Endodermal cell (in vitro differentiated cells): ENCODE results near the gene LGALS7. TPM values are rescaled to one million over a fixed set of nuclear protein-coding genes. Genes with fewer than 3 reads are reported as not detected.

Experiments
- DNase-seq: peaks from one replicate; pipeline ENCODE4 v3.0.0-alpha.2; 2017
- H3K27ac ChIP-seq: 2 replicates; pipeline ENCODE4 v1.5.1; 2013; ENCODE audit warnings: mild to moderate bottlenecking, low read depth, low read length, moderate library complexity
- H3K27me3 ChIP-seq: 2 replicates; pipeline ENCODE4 v1.6.1; 2013; ENCODE audit warnings: mild to moderate bottlenecking, low read length, moderate library complexity; ENCODE audit not compliant: insufficient read depth, control insufficient read depth, poor library complexity, severe bottlenecking
- H3K36me3 ChIP-seq: 2 replicates; pipeline ENCODE4 v1.7.0; 2013; ENCODE audit warnings: mild to moderate bottlenecking, low read length, moderate library complexity; ENCODE audit not compliant: control insufficient read depth, insufficient read depth
- H3K4me1 ChIP-seq: one replicate; pipeline ENCODE4 v1.7.0; 2013; ENCODE audit warnings: low read length; ENCODE audit not compliant: control insufficient read depth, insufficient read depth
- H3K4me3 ChIP-seq: 2 replicates; pipeline ENCODE4 v1.5.1; 2013; ENCODE audit warnings: mild to moderate bottlenecking, low read length, moderate library complexity
- H3K9ac ChIP-seq: 2 replicates; pipeline ENCODE4 v1.6.1; 2013; ENCODE audit warnings: mild to moderate bottlenecking, low read length, moderate library complexity; ENCODE audit not compliant: poor library complexity, severe bottlenecking; ENCODE audit errors: extremely low read depth
- H3K9me3 ChIP-seq: 2 replicates; pipeline ENCODE4 v1.6.1; 2013; ENCODE audit warnings: mild to moderate bottlenecking, low read length, moderate library complexity; ENCODE audit not compliant: control insufficient read depth
- H3K27ac Mint-ChIP-seq: 2 replicates; pipeline ENCODE4 v1.8.0; 2020; ENCODE audit warnings: mixed read lengths
- H3K27me3 Mint-ChIP-seq: 2 replicates; pipeline ENCODE4 v1.8.0; 2021; ENCODE audit warnings: mild to moderate bottlenecking, mixed read lengths; ENCODE audit not compliant: insufficient read depth
- H3K36me3 Mint-ChIP-seq: 2 replicates; pipeline ENCODE4 v1.8.0; 2020; ENCODE audit warnings: low read depth, mixed read lengths
- H3K4me1 Mint-ChIP-seq: 2 replicates; pipeline ENCODE4 v1.8.0; 2020; ENCODE audit warnings: mixed read lengths
- H3K4me3 Mint-ChIP-seq: 2 replicates; pipeline ENCODE4 v1.8.0; 2020; ENCODE audit warnings: mild to moderate bottlenecking, moderate library complexity, mixed read lengths
- H3K9me3 Mint-ChIP-seq: 2 replicates; pipeline ENCODE4 v1.8.0; 2020; ENCODE audit warnings: mild to moderate bottlenecking, mixed read lengths
- CTCF ChIP-seq: fragments of 200-600 bp; sonication (generic); conservative IDR thresholded peaks from 2 replicates; pipeline ENCODE4 v1.5.0; 2021; ENCODE audit warnings: antibody characterized with exemption, mild to moderate bottlenecking
- WGBS, 2 experiments: methylation state at CpG; one replicate each; pipeline versions ENCODE4 v1.1.5 to v1.1.7; 2013; ENCODE audit warnings: missing lambda C conversion rate in 2 of 2, mixed read lengths in 1 of 2; ENCODE audit not compliant: insufficient coverage in 1 of 2, insufficient read length in 1 of 2; 5-methylcytosine and 5-hydroxymethylcytosine counted together
- total RNA-seq, 2 donors: library from RNA; stranded (reverse); fragmentation: NEBNext Ultra II Directional in 1 of 2; extraction: Animal tissue kit (Norgen Biotek cat#: 25700) in 1 of 2; gene quantifications; 2 replicates in 1 of 2; 3 replicates in 1 of 2; pipeline ENCODE4 v1.2.1, GENCODE V29; 2021

LGALS7 gene
- total RNA-seq, 2 donors from 2014 or later, result 1.8 TPM; not detected in 1

GRCh38 chr19:38744874-38745273 is 28.4 kb downstream of the LGALS7 start:
- H3K9ac ChIP-seq, result no peak overlapping the region
- Mint-ChIP-seq H3K4me1 (no peaks in the 10 kb centered on the region), H3K9me3 (no peaks in the 10 kb centered on the region), H3K36me3 (no peaks in the 10 kb centered on the region), H3K27ac (no peak overlapping the region), H3K4me3 (no peak overlapping the region), H3K27me3 (peaks cover 5% of the 10 kb centered on the region)
- no peak for TF ChIP-seq CTCF
- 96 to 98% methylated on average over 5 to 6 of the region's 6 CpGs for WGBS, 2 experiments
- peak; percentile 40 for DNase-seq
- no peaks in the 10 kb centered on the region for H3K36me3 ChIP-seq
- no peak overlapping the region for H3K4me3 ChIP-seq
- no peaks in the 10 kb centered on the region for H3K27me3 ChIP-seq
- no peaks in the 10 kb centered on the region for H3K4me1 ChIP-seq
- H3K27ac ChIP-seq, result no peak overlapping the region
- no peaks in the 10 kb centered on the region for H3K9me3 ChIP-seq

- Histone ChIP-seq H3K27me3 (no peaks in the 10 kb centered on the region), H3K27ac (no peak within 1 kb of the TSS), H3K36me3 (no peaks in the 10 kb centered on the region), H3K4me1 (no peaks in the 10 kb centered on the region), H3K4me3 (no peak within 1 kb of the TSS), H3K9me3 (no peaks in the 10 kb centered on the region), H3K9ac (no peak within 1 kb of the TSS)
- Mint-ChIP-seq H3K4me3 (no peak within 1 kb of the TSS), H3K27ac (no peak within 1 kb of the TSS), H3K4me1 (no peaks in the 10 kb centered on the region), H3K27me3 (peaks cover 5% of the 10 kb centered on the region), H3K9me3 (no peaks in the 10 kb centered on the region), H3K36me3 (no peaks in the 10 kb centered on the region)
- peak; percentile 49 for DNase-seq
- WGBS, 2 experiments, result 90 to 94% methylated on average over 4 to 10 of the region's 10 CpGs
- TF ChIP-seq CTCF, result no peak
These were observed 29.0 kb downstream of the LGALS7 start, which contains the start of gene CAPN12 for GRCh38 chr19:38744298-38744681. CAPN12 (minus strand) TSS chr19:38744474; CDS start chr19:38744165, 309 bp downstream.

- no peak overlapping the region for H3K4me3 Mint-ChIP-seq
- Histone ChIP-seq H3K27me3 (no peaks in the 10 kb centered on the region), H3K36me3 (no peaks in the 10 kb centered on the region), H3K4me3 (no peak overlapping the region), H3K4me1 (no peaks in the 10 kb centered on the region), H3K27ac (no peak overlapping the region), H3K9me3 (no peaks in the 10 kb centered on the region), H3K9ac (no peak overlapping the region)
- H3K27me3 Mint-ChIP-seq, result peaks cover 5% of the 10 kb centered on the region
- TF ChIP-seq CTCF, result no peak
- H3K36me3 Mint-ChIP-seq, result peaks cover under 1% of the 10 kb centered on the region
- DNase-seq, result no peak
- H3K27ac Mint-ChIP-seq, result no peak overlapping the region
- peaks cover under 1% of the 10 kb centered on the region for H3K9me3 Mint-ChIP-seq
- WGBS, 2 experiments, result 86 to 93% methylated on average over 15 to 19 of the region's 20 CpGs
- no peaks in the 10 kb centered on the region for H3K4me1 Mint-ChIP-seq
These were observed 29.7 kb downstream of the LGALS7 start for GRCh38 chr19:38743394-38744297.
